CD4-positive, CD25-positive, alpha-beta regulatory T cell (primary cell): ENCODE results near the gene MRPL53. TPM values are rescaled to one million over a fixed set of nuclear protein-coding genes. Genes with fewer than 3 reads are reported as not detected.

Source experiments
- ATAC-seq, 2 donors: fragments of 150-1000 bp; cut with Tn5 transposase; one replicate each; pipeline ENCODE4 v1.10.0; 2021; ENCODE audit warnings: low read depth in 2 of 2, moderate number of reproducible peaks in 2 of 2, moderate library complexity in 1 of 2
- DNase-seq, 3 donors: peaks; one replicate each; pipeline versions ENCODE4 v3.0.0 to v3.0.0-alpha.2; 2012 to 2022; ENCODE audit warnings: mixed read lengths in 1 of 3
- H3K27ac ChIP-seq: one replicate; pipeline ENCODE4 v1.7.0; 2013; ENCODE audit warnings: mild to moderate bottlenecking, low read length; ENCODE audit not compliant: insufficient read depth, poor library complexity, severe bottlenecking
- H3K27me3 ChIP-seq: one replicate; pipeline ENCODE4 v1.7.0; 2013; ENCODE audit warnings: low read length; ENCODE audit not compliant: control insufficient read depth, insufficient read depth
- H3K36me3 ChIP-seq: one replicate; pipeline ENCODE4 v1.7.0; 2013; ENCODE audit warnings: mild to moderate bottlenecking, low read length, moderate library complexity; ENCODE audit not compliant: control insufficient read depth, insufficient read depth
- H3K4me1 ChIP-seq: 2 replicates; pipeline ENCODE4 v1.7.0; 2013; ENCODE audit warnings: mild to moderate bottlenecking, low read length; ENCODE audit not compliant: insufficient read depth, control insufficient read depth, poor library complexity, severe bottlenecking
- H3K4me3 ChIP-seq: one replicate; pipeline ENCODE4 v1.7.0; 2013; ENCODE audit warnings: low read depth, mild to moderate bottlenecking, low read length, moderate library complexity
- H3K9me3 ChIP-seq, 2 experiments: 1 replicate in 1 of 2; 2 replicates in 1 of 2; pipeline ENCODE4 v1.7.0; 2013; ENCODE audit warnings: low read length in 2 of 2, mild to moderate bottlenecking in 1 of 2, moderate library complexity in 1 of 2; ENCODE audit not compliant: control insufficient read depth in 2 of 2
- H3K27ac Mint-ChIP-seq, 3 donors: one replicate each; pipeline ENCODE4 v1.8.0; 2020 to 2022; ENCODE audit warnings: mild to moderate bottlenecking in 3 of 3, mixed read lengths in 3 of 3, moderate library complexity in 2 of 3
- H3K27me3 Mint-ChIP-seq: one replicate; pipeline ENCODE4 v1.8.0; 2022; ENCODE audit warnings: mild to moderate bottlenecking, mixed read lengths
- H3K36me3 Mint-ChIP-seq: one replicate; pipeline ENCODE4 v1.8.0; 2020; ENCODE audit warnings: mixed read lengths
- H3K4me1 Mint-ChIP-seq, 4 donors: one replicate each; pipeline ENCODE4 v1.8.0; 2020 to 2022; ENCODE audit warnings: mixed read lengths in 4 of 4, mild to moderate bottlenecking in 1 of 4
- H3K4me3 Mint-ChIP-seq, 4 donors: one replicate each; pipeline ENCODE4 v1.8.0; 2020 to 2022; ENCODE audit warnings: mild to moderate bottlenecking in 4 of 4, mixed read lengths in 4 of 4, moderate library complexity in 3 of 4
- H3K9me3 Mint-ChIP-seq, 7 donors: one replicate each; pipeline ENCODE4 v1.8.0; 2020 to 2022; ENCODE audit warnings: mixed read lengths in 7 of 7, mild to moderate bottlenecking in 3 of 7, moderate library complexity in 2 of 7
- polyA plus RNA-seq, 4 donors: library from polyadenylated mRNA; unstranded; fragments of 300-500 nt; fragmentation: Illumina TruSeq; gene quantifications; one replicate each; pipeline ENCODE4 v1.2.3, GENCODE V29; 2021
- total RNA-seq: library from RNA; stranded (reverse); gene quantifications from one replicate; pipeline ENCODE4 v1.2.3, GENCODE V29; 2022

The MRPL53 gene
- total and polyA plus RNA-seq, 5 donors from 2014 or later, result 57.2 to 163 (median 137) TPM

GRCh38 chr2:74423231-74424095, 49.0 kb downstream of the MRPL53 start:
- no peak overlapping the region for H3K27ac ChIP-seq
- H3K9me3 Mint-ChIP-seq, result no peaks in the 10 kb centered on the region
- H3K27ac Mint-ChIP-seq, result peak overlapping the region in 2 of 3 donors; percentile 99
- H3K4me3 Mint-ChIP-seq, result peak overlapping the region; percentile 88 to 99 (median 98)
- H3K9me3 ChIP-seq, result no peaks in the 10 kb centered on the region
- H3K27me3 ChIP-seq, result no peaks in the 10 kb centered on the region
- ATAC-seq (no peak), DNase-seq (no peak)
- H3K27me3 Mint-ChIP-seq, result peaks cover 14% of the 10 kb centered on the region
- H3K4me1 ChIP-seq, result peaks cover 13% of the 10 kb centered on the region
- peaks cover 5% of the 10 kb centered on the region for H3K36me3 ChIP-seq
- peaks cover 6 to 28% (median 15%) of the 10 kb centered on the region in 4 donors for H3K4me1 Mint-ChIP-seq
- no peak overlapping the region for H3K4me3 ChIP-seq
- peaks cover 9% of the 10 kb centered on the region for H3K36me3 Mint-ChIP-seq

Other genes starting within 250 kb of the MRPL53 start
- gene SLC4A5, start 129.3 kb downstream of the MRPL53 start, total RNA-seq, result 12.7 TPM
- gene SLC4A5, start 129.3 kb downstream of the MRPL53 start, polyA plus RNA-seq, result under 1 TPM; 0.30 to 0.93 (median 0.62) TPM
- gene DCTN1, start 92.4 kb downstream of the MRPL53 start, total RNA-seq, result 83.5 TPM
- gene DCTN1, start 92.4 kb downstream of the MRPL53 start, polyA plus RNA-seq, result 10 to 100 TPM; 42.9 to 58.9 (median 47.0) TPM
- gene C2orf81, start 51.1 kb downstream of the MRPL53 start, total RNA-seq, result 1.1 TPM
- gene C2orf81, start 51.1 kb downstream of the MRPL53 start, polyA plus RNA-seq, result 1 to 10 TPM; 1.2 to 3.9 (median 2.3) TPM
- 18.4 TPM for gene WDR54, start 51.0 kb downstream of the MRPL53 start, total RNA-seq
- 10 to 100 TPM; 49.4 to 84.3 (median 59.2) TPM for gene WDR54, start 51.0 kb downstream of the MRPL53 start, polyA plus RNA-seq
- 0.39 TPM for gene RTKN, start 30.7 kb downstream of the MRPL53 start, total RNA-seq
- gene RTKN, start 30.7 kb downstream of the MRPL53 start, polyA plus RNA-seq, result under 1 TPM in 2 of 4 donors, not detected in 2; 0.34 TPM
- 62.6 TPM for gene INO80B, start 17.6 kb downstream of the MRPL53 start, total RNA-seq
- gene INO80B, start 17.6 kb downstream of the MRPL53 start, polyA plus RNA-seq, result 1 to 10 TPM; 5.0 to 9.3 (median 5.7) TPM
- 79.5 TPM for gene WBP1, start 14.2 kb downstream of the MRPL53 start, total RNA-seq
- gene WBP1, start 14.2 kb downstream of the MRPL53 start, polyA plus RNA-seq, result 10 to 100 TPM; 33.5 to 46.7 (median 37.2) TPM
- gene MOGS, start 7.3 kb downstream of the MRPL53 start, total RNA-seq, result 56.8 TPM
- gene MOGS, start 7.3 kb downstream of the MRPL53 start, polyA plus RNA-seq, result 10 to 100 TPM; 31.7 to 38.0 (median 34.8) TPM
- 15.8 TPM for gene CCDC142, start 10.3 kb upstream of the MRPL53 start, total RNA-seq
- 10 to 100 TPM in 3 of 4 donors, 1 to 10 TPM in 1; 8.9 to 14.9 (median 10.4) TPM for gene CCDC142, start 10.3 kb upstream of the MRPL53 start, polyA plus RNA-seq
- gene TTC31, start 10.4 kb upstream of the MRPL53 start, total RNA-seq, result 38.7 TPM
- 10 to 100 TPM; 21.7 to 24.7 (median 22.7) TPM for gene TTC31, start 10.4 kb upstream of the MRPL53 start, polyA plus RNA-seq
- gene LBX2, start 26.9 kb upstream of the MRPL53 start, total RNA-seq, result not detected
- under 1 TPM in 2 of 4 donors, not detected in 2; 0.16 to 0.40 TPM for gene LBX2, start 26.9 kb upstream of the MRPL53 start, polyA plus RNA-seq
- 17.0 TPM for gene PCGF1, start 35.0 kb upstream of the MRPL53 start, total RNA-seq
- gene PCGF1, start 35.0 kb upstream of the MRPL53 start, polyA plus RNA-seq, result 10 to 100 TPM; 13.8 to 23.9 (median 15.6) TPM
- gene TLX2, start 41.8 kb upstream of the MRPL53 start, total RNA-seq, result not detected
- under 1 TPM in 2 of 4 donors, not detected in 2; 0.10 to 0.14 TPM for gene TLX2, start 41.8 kb upstream of the MRPL53 start, polyA plus RNA-seq
- gene DQX1, start 53.6 kb upstream of the MRPL53 start, total RNA-seq, result 0.15 TPM
- not detected for gene DQX1, start 53.6 kb upstream of the MRPL53 start, polyA plus RNA-seq
- 183 TPM for gene AUP1, start 57.0 kb upstream of the MRPL53 start, total RNA-seq
- 100 to 1,000 TPM in 2 of 4 donors, 10 to 100 TPM in 2; 85.7 to 112 (median 99.7) TPM for gene AUP1, start 57.0 kb upstream of the MRPL53 start, polyA plus RNA-seq
- gene HTRA2, start 57.3 kb upstream of the MRPL53 start, total RNA-seq, result 25.8 TPM
- gene HTRA2, start 57.3 kb upstream of the MRPL53 start, polyA plus RNA-seq, result 10 to 100 TPM; 26.6 to 34.1 (median 30.5) TPM
- 1.1 TPM for gene LOXL3, start 81.3 kb upstream of the MRPL53 start, total RNA-seq
- gene LOXL3, start 81.3 kb upstream of the MRPL53 start, polyA plus RNA-seq, result under 1 TPM in 1 of 4 donors, not detected in 3; 0.09 TPM
- gene DOK1, start 82.0 kb upstream of the MRPL53 start, total RNA-seq, result 19.8 TPM
- 10 to 100 TPM; 29.9 to 39.3 (median 33.7) TPM for gene DOK1, start 82.0 kb upstream of the MRPL53 start, polyA plus RNA-seq
- not detected for gene M1AP, start 175.7 kb upstream of the MRPL53 start, total RNA-seq
- not detected for gene M1AP, start 175.7 kb upstream of the MRPL53 start, polyA plus RNA-seq
- gene SEMA4F, start 181.6 kb upstream of the MRPL53 start, total RNA-seq, result 11.1 TPM
- gene SEMA4F, start 181.6 kb upstream of the MRPL53 start, polyA plus RNA-seq, result 1 to 10 TPM; 7.3 to 10.0 (median 8.5) TPM